PC-3 (cell line): ENCODE data around the gene RERG. TPM values are rescaled to one million over a fixed set of nuclear protein-coding genes. Genes with fewer than 3 reads are reported as not detected.

Experiments used
- ATAC-seq: fragments of 200-7000 bp; cut with Tn5 transposase; 2 replicates; pipeline ENCODE4 v1.9.1; 2020; ENCODE audit warnings: mild to moderate bottlenecking, moderate library complexity
- BruUV-seq: library from RNA; stranded (reverse); fragments of 400-500 nt; replicated peaks from 2 replicates; lab custom pipeline; 2021; lab: Mats Ljungman, UMichigan
- CTCF ChIA-PET: fragments of 300-600 bp; sonication (Branson Sonifier 250); formaldehyde crosslinking; loops from one replicate; lab custom pipeline; 2022; ENCODE audit warnings: antibody characterized with exemption; lab: Charles Lee
- POLR2A ChIA-PET: fragments of 300-600 bp; sonication (Branson Sonifier 250); formaldehyde crosslinking; loops from one replicate; lab custom pipeline; 2022; ENCODE audit warnings: antibody characterized with exemption; ENCODE audit not compliant: unreplicated experiment; lab: Charles Lee
- DNase-seq: peaks from one replicate; pipeline ENCODE4 v3.0.0-alpha.2; 2015
- H2AFZ ChIP-seq: fragments of 300-600 bp; sonication (generic); 2 replicates; pipeline ENCODE4 v1.6.0; 2016; ENCODE audit warnings: antibody characterized with exemption, low read length
- H3F3A ChIP-seq: fragments of 300-600 bp; sonication (generic); one replicate; pipeline ENCODE4 v1.6.0; 2017; ENCODE audit warnings: antibody characterized with exemption, low read length, control low read depth, mild to moderate bottlenecking; ENCODE audit not compliant: unreplicated experiment
- H3K27ac ChIP-seq: fragments of 300-600 bp; sonication (generic); 2 replicates; pipeline ENCODE4 v1.5.1; 2016; ENCODE audit warnings: mild to moderate bottlenecking, low read length
- H3K27me3 ChIP-seq: fragments of 300-600 bp; sonication (generic); 2 replicates; pipeline ENCODE4 v1.6.1; 2016; ENCODE audit warnings: low read length, mixed read lengths
- H3K36me3 ChIP-seq: fragments of 300-600 bp; sonication (generic); 2 replicates; pipeline ENCODE4 v1.6.1; 2016; ENCODE audit warnings: low read depth, mixed run types, low read length, mixed read lengths
- H3K4me1 ChIP-seq: fragments of 300-600 bp; sonication (generic); 2 replicates; pipeline ENCODE4 v1.5.1; 2016; ENCODE audit warnings: low read length; ENCODE audit not compliant: insufficient read depth
- H3K4me2 ChIP-seq: fragments of 300-600 bp; sonication (generic); 2 replicates; pipeline ENCODE4 v1.6.0; 2016; ENCODE audit warnings: low read length
- H3K4me3 ChIP-seq: fragments of 300-600 bp; sonication (generic); 2 replicates; pipeline ENCODE4 v1.5.1; 2016; ENCODE audit warnings: mild to moderate bottlenecking, low read length, mixed read lengths
- H3K79me2 ChIP-seq: fragments of 300-600 bp; sonication (generic); 2 replicates; pipeline ENCODE4 v1.6.1; 2017; ENCODE audit warnings: low read length, mixed read lengths
- H3K9ac ChIP-seq: fragments of 300-600 bp; sonication (generic); 2 replicates; pipeline ENCODE4 v1.6.0; 2016; ENCODE audit warnings: mild to moderate bottlenecking, low read length
- H3K9me2 ChIP-seq: fragments of 300-600 bp; sonication (generic); replicated peaks from 2 replicates; pipeline ENCODE4 v1.6.1; 2016; ENCODE audit warnings: mixed run types, low read length, mixed read lengths
- H3K9me3 ChIP-seq: fragments of 300-600 bp; sonication (generic); 2 replicates; pipeline ENCODE4 v1.6.1; 2016; ENCODE audit warnings: low read length, mixed read lengths
- H4K20me1 ChIP-seq: fragments of 300-600 bp; sonication (generic); 2 replicates; pipeline ENCODE4 v1.6.1; 2016; ENCODE audit warnings: low read length, mixed read lengths
- EZH2 ChIP-seq: fragments of 300-600 bp; sonication (generic); IDR thresholded peaks from one replicate; pipeline ENCODE4 v1.6.1; 2017; ENCODE audit warnings: antibody characterized with exemption, mild to moderate bottlenecking, low read length; ENCODE audit not compliant: unreplicated experiment
- EZH2phosphoT487 ChIP-seq: fragments of 300-600 bp; sonication (generic); IDR thresholded peaks from 2 replicates; pipeline ENCODE4 v1.6.1; 2018; ENCODE audit warnings: mild to moderate bottlenecking, antibody characterized with exemption, low read length, borderline replicate concordance
- intact Hi-C: fragments of 100-400 bp; cut with micrococcal nuclease; formaldehyde crosslinking; loops from 2 replicates; pipeline ENCODE4 v1.9.0; 2023
- total RNA-seq: library from RNA; depleted of rRNA; stranded (reverse); fragments of >200 nt; gene quantifications from 2 replicates; pipeline ENCODE4 v1.2.3, GENCODE V29; 2014
- TF ChIP-seq, protein P1 (sequence below): fragments of 300-600 bp; sonication (generic); conservative IDR thresholded peaks from 2 replicates; pipeline ENCODE4 v1.5.1; 2017; ENCODE audit warnings: antibody characterized with exemption, low read depth, mild to moderate bottlenecking, low read length

Gene RERG
- total RNA-seq, 1 experiment from 2014 or later: not detected

DNA sequence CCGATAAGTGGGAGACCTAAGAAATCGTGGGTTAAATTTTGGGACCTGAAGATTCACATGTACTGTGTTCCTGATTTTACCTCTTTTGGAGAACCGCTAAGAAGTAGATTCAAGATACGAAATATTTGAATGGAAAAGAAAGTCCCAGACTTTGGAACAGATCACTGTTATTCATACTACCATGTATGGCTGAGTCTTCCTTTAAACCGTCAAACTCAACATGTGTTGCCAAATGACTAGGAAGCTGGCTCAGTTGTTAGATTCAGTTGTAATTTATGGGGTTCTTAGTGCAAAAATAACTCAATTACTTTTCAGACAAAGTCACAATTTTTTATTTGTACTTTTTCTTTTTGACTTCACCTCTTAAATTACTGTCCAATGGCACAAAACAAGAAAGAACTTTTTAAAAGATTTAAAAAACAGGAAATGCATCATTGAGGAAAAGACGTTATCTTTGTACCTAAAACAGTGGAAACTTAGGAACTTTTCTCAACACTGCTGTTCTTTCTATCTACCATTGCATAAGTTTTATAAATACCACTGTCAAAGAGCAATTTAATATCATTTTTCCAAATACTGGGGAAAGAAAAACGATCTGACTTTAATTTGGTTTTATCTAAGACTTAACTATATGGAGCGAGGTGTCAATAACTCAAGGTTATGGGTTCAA lies 15.7 kb downstream of the RERG start:
- H3K27me3 ChIP-seq: no peaks in the 10 kb centered on the region
- no peaks in the 10 kb centered on the region for H3K9me3 ChIP-seq
- H3K4me3 ChIP-seq: no peak overlapping the region
- no peaks in the 10 kb centered on the region for H3K9me2 ChIP-seq
- no peak overlapping the region for H2AFZ ChIP-seq
- peak; percentile 49 for DNase-seq
- H3K4me2 ChIP-seq: no peak overlapping the region
- H3K27ac ChIP-seq: no peak overlapping the region
- H4K20me1 ChIP-seq: no peaks in the 10 kb centered on the region
- ChIA-PET POLR2A (no interaction called here), CTCF (no interaction called here)
- no TSS peak for BruUV-seq
- H3K4me1 ChIP-seq: no peaks in the 10 kb centered on the region
- no peak overlapping the region for H3K9ac ChIP-seq
- TF ChIP-seq, protein P1, sequence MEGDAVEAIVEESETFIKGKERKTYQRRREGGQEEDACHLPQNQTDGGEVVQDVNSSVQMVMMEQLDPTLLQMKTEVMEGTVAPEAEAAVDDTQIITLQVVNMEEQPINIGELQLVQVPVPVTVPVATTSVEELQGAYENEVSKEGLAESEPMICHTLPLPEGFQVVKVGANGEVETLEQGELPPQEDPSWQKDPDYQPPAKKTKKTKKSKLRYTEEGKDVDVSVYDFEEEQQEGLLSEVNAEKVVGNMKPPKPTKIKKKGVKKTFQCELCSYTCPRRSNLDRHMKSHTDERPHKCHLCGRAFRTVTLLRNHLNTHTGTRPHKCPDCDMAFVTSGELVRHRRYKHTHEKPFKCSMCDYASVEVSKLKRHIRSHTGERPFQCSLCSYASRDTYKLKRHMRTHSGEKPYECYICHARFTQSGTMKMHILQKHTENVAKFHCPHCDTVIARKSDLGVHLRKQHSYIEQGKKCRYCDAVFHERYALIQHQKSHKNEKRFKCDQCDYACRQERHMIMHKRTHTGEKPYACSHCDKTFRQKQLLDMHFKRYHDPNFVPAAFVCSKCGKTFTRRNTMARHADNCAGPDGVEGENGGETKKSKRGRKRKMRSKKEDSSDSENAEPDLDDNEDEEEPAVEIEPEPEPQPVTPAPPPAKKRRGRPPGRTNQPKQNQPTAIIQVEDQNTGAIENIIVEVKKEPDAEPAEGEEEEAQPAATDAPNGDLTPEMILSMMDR: no peak
- TF ChIP-seq EZH2: no peak
- TF ChIP-seq EZH2phosphoT487: no peak
- intact Hi-C loops: no loop called here
- no peaks in the 10 kb centered on the region for H3F3A ChIP-seq
- no peaks in the 10 kb centered on the region for H3K36me3 ChIP-seq
- ATAC-seq: no peak
- no peaks in the 10 kb centered on the region for H3K79me2 ChIP-seq

DNA sequence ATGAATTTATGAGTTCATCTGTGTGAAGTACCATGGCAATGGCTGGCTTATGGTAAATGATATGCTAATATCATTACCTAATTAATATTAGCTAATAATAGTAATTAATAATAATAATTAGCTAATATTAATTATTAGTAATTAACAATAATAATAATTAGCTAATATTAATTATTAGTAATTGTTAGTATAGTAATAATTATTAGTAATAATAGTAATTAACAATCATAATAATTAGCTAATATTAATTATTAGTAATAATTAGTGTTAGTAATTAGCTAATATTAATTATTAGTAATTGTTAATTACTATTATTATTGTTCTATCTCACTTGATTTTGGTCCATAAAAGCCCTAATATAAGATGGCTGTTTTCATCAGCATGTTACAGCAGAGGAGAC lies 19.8 kb downstream of the RERG start:
- H3F3A ChIP-seq: no peaks in the 10 kb centered on the region
- DNase-seq (no peak), ATAC-seq (no peak)
- no TSS peak for BruUV-seq
- H3K27ac ChIP-seq: no peak overlapping the region
- no peaks in the 10 kb centered on the region for H4K20me1 ChIP-seq
- intact Hi-C loops: no loop called here
- H3K4me3 ChIP-seq: no peak overlapping the region
- no peaks in the 10 kb centered on the region for H3K79me2 ChIP-seq
- H3K4me2 ChIP-seq: no peak overlapping the region
- H3K27me3 ChIP-seq: peaks cover 17% of the 10 kb centered on the region; the same call in 1 of the 2 replicates
- no peak overlapping the region for H3K9ac ChIP-seq
- H3K9me2 ChIP-seq: no peaks in the 10 kb centered on the region
- H3K4me1 ChIP-seq: no peaks in the 10 kb centered on the region
- no peaks in the 10 kb centered on the region for H3K9me3 ChIP-seq
- CTCF ChIA-PET: no interaction called here
- H3K36me3 ChIP-seq: no peaks in the 10 kb centered on the region
- POLR2A ChIA-PET: no interaction called here
- TF ChIP-seq EZH2phosphoT487 (no peak), EZH2 (no peak)
- TF ChIP-seq, protein P1: no peak
- no peak overlapping the region for H2AFZ ChIP-seq

DNA sequence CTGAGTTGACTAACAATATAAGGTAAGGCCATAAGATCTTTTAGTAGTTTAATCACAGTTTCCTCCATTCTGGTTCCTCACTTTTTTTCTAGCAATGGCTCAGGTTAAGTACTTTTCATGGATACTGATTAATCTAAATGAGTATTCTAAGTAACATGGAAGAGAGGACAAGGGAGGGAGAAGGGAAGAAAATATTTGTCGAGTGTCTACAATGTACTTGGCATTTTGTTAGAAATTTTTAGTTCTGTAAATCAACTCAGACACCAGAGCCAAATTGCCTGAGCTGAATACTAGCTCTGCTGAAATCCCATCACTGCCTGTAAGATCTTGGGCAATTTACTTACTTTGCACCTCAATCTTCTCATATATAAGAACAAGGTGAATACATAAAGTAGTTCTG lies 20.2 kb downstream of the RERG start:
- no peak for ATAC-seq
- H3K27me3 ChIP-seq: peaks cover 17% of the 10 kb centered on the region; the same call in 1 of the 2 replicates
- no peaks in the 10 kb centered on the region for H3K9me2 ChIP-seq
- no peak overlapping the region for H3K4me3 ChIP-seq
- H3K9me3 ChIP-seq: no peaks in the 10 kb centered on the region
- intact Hi-C loops: no loop called here
- no peak for DNase-seq
- H3K27ac ChIP-seq: no peak overlapping the region
- no peaks in the 10 kb centered on the region for H3K36me3 ChIP-seq
- CTCF ChIA-PET: no interaction called here
- no TSS peak for BruUV-seq
- no peaks in the 10 kb centered on the region for H3F3A ChIP-seq
- TF ChIP-seq EZH2 (no peak), EZH2phosphoT487 (no peak)
- TF ChIP-seq, protein P1: no peak
- H3K9ac ChIP-seq: no peak overlapping the region
- POLR2A ChIA-PET: no interaction called here
- no peaks in the 10 kb centered on the region for H4K20me1 ChIP-seq
- H3K79me2 ChIP-seq: no peaks in the 10 kb centered on the region
- H3K4me2 ChIP-seq: no peak overlapping the region
- no peak overlapping the region for H2AFZ ChIP-seq
- H3K4me1 ChIP-seq: no peaks in the 10 kb centered on the region
